WERI-Rb-1 (cell line): ENCODE measurements around the gene AJAP1.

Experiments
- DNase-seq: peaks from one replicate; pipeline ENCODE4 v3.0.0-alpha.2; 2020
- H3K27ac ChIP-seq: fragments of 250-450 bp; sonication (Bioruptor Pico); 2 replicates; pipeline ENCODE4 v1.5.1; 2020; ENCODE audit warnings: mild to moderate bottlenecking, moderate library complexity
- H3K27me3 ChIP-seq: fragments of 250-450 bp; sonication (Bioruptor Pico); 2 replicates; pipeline ENCODE4 v1.5.1; 2021; ENCODE audit warnings: mild to moderate bottlenecking, low read depth, moderate library complexity; ENCODE audit not compliant: insufficient read depth, severe bottlenecking
- H3K36me3 ChIP-seq: fragments of 250-450 bp; sonication (Bioruptor Pico); 2 replicates; pipeline ENCODE4 v1.5.1; 2020; ENCODE audit warnings: mild to moderate bottlenecking, moderate library complexity
- H3K4me3 ChIP-seq: 2 replicates; pipeline ENCODE4 v1.5.1; 2011; ENCODE audit warnings: low read depth, mild to moderate bottlenecking, control low read depth, low read length
- H3K9me3 ChIP-seq: fragments of 250-450 bp; sonication (Bioruptor Pico); 2 replicates; pipeline ENCODE4 v1.5.1; 2021; ENCODE audit warnings: mild to moderate bottlenecking, moderate library complexity; ENCODE audit not compliant: severe bottlenecking
- CTCF ChIP-seq: IDR thresholded peaks from 2 replicates; pipeline ENCODE4 v1.5.1; 2011; ENCODE audit warnings: low read depth, mild to moderate bottlenecking, control low read depth, inconsistent platforms, low read length

The AJAP1 gene

GRCh38 chr1:4786055-4786454 is 131.6 kb downstream of the AJAP1 start:
- no peaks in the 10 kb centered on the region for H3K36me3 ChIP-seq
- H3K27ac ChIP-seq, result no peak overlapping the region
- H3K4me3 ChIP-seq, result no peak overlapping the region
- peaks cover 3% of the 10 kb centered on the region for H3K9me3 ChIP-seq
- no peak for TF ChIP-seq CTCF
- no peak for DNase-seq
- peaks cover 71% of the 10 kb centered on the region for H3K27me3 ChIP-seq

DNA sequence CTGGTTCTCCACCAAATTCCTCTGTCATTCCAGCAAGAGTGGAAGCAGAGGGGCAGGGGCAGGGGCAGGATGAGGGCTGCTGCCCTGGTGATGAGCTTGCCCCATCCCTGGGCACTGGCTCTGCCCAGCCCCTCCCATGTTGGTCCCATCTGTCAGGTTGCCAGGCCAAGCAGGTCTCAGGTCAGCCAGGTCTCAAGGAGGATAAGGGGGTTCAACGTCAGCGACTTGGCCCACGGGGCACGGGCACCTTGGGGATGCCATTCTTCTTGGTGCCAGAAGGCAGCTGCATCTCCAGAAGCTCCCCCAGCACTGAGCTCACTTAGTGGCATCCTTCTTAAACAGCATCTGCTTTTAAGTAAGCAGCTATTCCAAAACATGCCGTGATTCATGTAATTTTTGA is 133.1 kb downstream of the AJAP1 start:
- no peak for DNase-seq
- Histone ChIP-seq H3K4me3 (no peak overlapping the region), H3K27me3 (peaks cover 70% of the 10 kb centered on the region), H3K36me3 (no peaks in the 10 kb centered on the region), H3K27ac (no peak overlapping the region), H3K9me3 (peaks cover 3% of the 10 kb centered on the region)
- TF ChIP-seq CTCF, result no peak

DNA sequence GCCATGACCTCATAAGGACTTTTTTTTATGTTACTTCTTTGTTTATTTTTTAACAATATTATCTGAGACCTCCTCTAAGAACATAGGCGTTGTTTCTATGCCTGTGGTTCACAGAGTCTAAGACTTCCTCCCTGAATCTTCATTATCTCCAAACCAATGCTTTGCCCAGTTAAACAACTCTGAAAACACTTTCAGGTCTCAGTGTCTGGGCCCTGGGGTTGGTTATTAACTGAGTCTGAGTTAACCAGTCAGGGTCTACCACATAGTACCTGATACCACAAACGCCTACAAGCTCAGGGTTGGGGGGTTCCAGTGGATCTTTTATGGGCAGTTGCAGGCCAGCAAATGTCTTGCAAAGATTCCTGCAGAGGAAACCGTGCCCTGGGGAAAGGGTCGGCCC is 138.2 kb downstream of the AJAP1 start:
- H3K27me3 ChIP-seq, result peaks cover 78% of the 10 kb centered on the region
- peaks cover 3% of the 10 kb centered on the region for H3K9me3 ChIP-seq
- no peak for TF ChIP-seq CTCF
- no peaks in the 10 kb centered on the region for H3K36me3 ChIP-seq
- H3K4me3 ChIP-seq, result no peak overlapping the region
- H3K27ac ChIP-seq, result no peak overlapping the region
- no peak for DNase-seq

- Histone ChIP-seq H3K9me3 (peaks cover 7% of the 10 kb centered on the region), H3K27me3 (peaks cover 75% of the 10 kb centered on the region), H3K4me3 (no peak overlapping the region), H3K36me3 (no peaks in the 10 kb centered on the region), H3K27ac (no peak overlapping the region)
- TF ChIP-seq CTCF, result no peak
- DNase-seq, result no peak
These were observed 139.8 kb downstream of the AJAP1 start for GRCh38 chr1:4794020-4794780.

DNA sequence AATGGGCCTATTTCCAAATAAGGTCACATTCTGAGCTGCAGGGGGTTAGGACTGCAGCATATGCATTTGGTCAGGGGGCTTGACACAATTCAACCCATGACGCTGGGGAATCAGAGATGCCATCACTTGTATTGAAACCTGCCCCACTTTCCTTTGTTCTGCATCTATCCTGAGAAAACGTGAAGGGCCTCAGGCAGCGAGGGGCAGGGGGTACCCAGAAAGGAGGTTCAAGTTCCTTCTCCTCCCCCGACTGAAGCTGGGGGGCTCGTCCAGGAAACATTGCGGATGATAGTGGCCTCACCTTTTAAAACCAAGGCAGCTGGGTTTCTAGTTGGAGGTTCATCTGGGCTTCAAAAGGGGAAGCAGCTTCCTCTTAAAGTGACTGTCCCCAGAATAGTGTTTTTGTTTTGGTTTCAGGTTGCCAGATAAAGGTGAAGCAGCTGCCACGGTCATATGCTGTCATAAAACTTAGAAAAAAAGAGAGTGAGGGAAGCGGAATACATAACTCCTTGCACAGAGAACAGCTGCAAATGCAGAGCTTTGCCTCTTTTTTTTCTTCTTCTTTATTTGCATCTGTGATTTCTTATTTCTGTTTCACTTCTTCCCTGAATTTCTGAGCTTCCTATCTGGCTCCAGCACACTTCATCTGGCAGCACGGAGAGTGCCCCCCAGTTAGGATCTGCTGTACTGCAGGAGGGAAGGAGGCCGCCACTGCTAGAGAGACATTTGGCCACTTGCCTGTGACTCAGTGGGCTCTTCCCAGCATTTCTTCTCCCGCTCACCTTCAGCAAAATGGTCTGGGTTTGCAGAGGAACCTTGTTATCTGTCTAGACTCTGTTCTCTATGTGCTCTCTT is 142.0 kb downstream of the AJAP1 start:
- no peaks in the 10 kb centered on the region for H3K36me3 ChIP-seq

More for the DNA sequence above, 142.0 kb downstream of the AJAP1 start:
- no peak for DNase-seq
- Histone ChIP-seq H3K4me3 (no peak overlapping the region), H3K9me3 (peaks cover 5% of the 10 kb centered on the region), H3K27ac (no peak overlapping the region), H3K27me3 (peaks cover 79% of the 10 kb centered on the region)
- 0 out of 2 replicates have a peak, but pooled peaks have one; percentile 3 for TF ChIP-seq CTCF
